H1 (cell line): Measurements from ENCODE around the gene PCGF6. TPM values are rescaled to one million over a fixed set of nuclear protein-coding genes. Genes with fewer than 3 reads are reported as not detected.
A peak's percentile ranks its signal among the peaks of the same experiment; 100 is the strongest.

ENCODE experiments used
- CTCF ChIA-PET: fragments of 300-600 bp; sonication (Branson Sonifier 250); formaldehyde crosslinking; loops from one replicate; lab custom pipeline; 2021; ENCODE audit not compliant: partially characterized antibody; lab: Charles Lee
- POLR2A ChIA-PET: fragments of 300-600 bp; sonication (Branson Sonifier 250); formaldehyde crosslinking; loops from one replicate; lab custom pipeline; 2021; ENCODE audit warnings: inconsistent platforms; ENCODE audit not compliant: partially characterized antibody; lab: Charles Lee
- DNase-seq, 2 experiments: peaks; one replicate each; pipeline versions ENCODE4 v3.0.0 to v3.0.0-alpha.2; 2010 to 2022; ENCODE audit warnings: low spot score in 2 of 2, low read depth in 1 of 2, mixed read lengths in 1 of 2
- FAIRE-seq: peaks from 2 replicates; lab custom pipeline; 2011; peaks lifted over from hg19 to GRCh38; lab: Jason Lieb, UNC
- H2AFZ ChIP-seq: 2 replicates; pipeline ENCODE4 v1.8.1; 2012; ENCODE audit warnings: low read length, inconsistent platforms
- H2AK5ac ChIP-seq: 2 replicates; pipeline ENCODE4 v1.6.1; 2013; ENCODE audit warnings: low read depth, low read length
- H2BK120ac ChIP-seq: replicated peaks from 2 replicates; pipeline ENCODE3; 2013; ENCODE audit warnings: low read depth, low read length, inconsistent platforms
- H2BK12ac ChIP-seq: 2 replicates; pipeline ENCODE4 v1.6.1; 2013; ENCODE audit warnings: low read depth, low read length
- H2BK15ac ChIP-seq: 2 replicates; pipeline ENCODE4 v1.6.1; 2013; ENCODE audit warnings: low read length
- H2BK20ac ChIP-seq: 2 replicates; pipeline ENCODE4 v1.6.1; 2013; ENCODE audit warnings: low read length
- H2BK5ac ChIP-seq: 2 replicates; pipeline ENCODE4 v1.6.1; 2013; ENCODE audit warnings: low read depth, low read length
- H3K14ac ChIP-seq: 2 replicates; pipeline ENCODE4 v1.6.1; 2013; ENCODE audit warnings: inconsistent platforms; ENCODE audit not compliant: insufficient read length
- H3K18ac ChIP-seq: 2 replicates; pipeline ENCODE4 v1.6.1; 2013; ENCODE audit warnings: low read length; ENCODE audit errors: extremely low read depth
- H3K23ac ChIP-seq: 2 replicates; pipeline ENCODE4 v1.6.1; 2013; ENCODE audit warnings: inconsistent platforms; ENCODE audit not compliant: insufficient read length
- H3K23me2 ChIP-seq: 2 replicates; pipeline ENCODE4 v1.6.1; 2013; ENCODE audit warnings: low read depth, low read length
- H3K27ac ChIP-seq: 2 replicates; pipeline ENCODE4 v1.6.1; 2011; ENCODE audit warnings: low read depth, low read length, inconsistent platforms
- H3K27me3 ChIP-seq, 4 experiments: replicated peaks in 1 of 4; 1 replicate in 1 of 4; 2 replicates in 3 of 4; pipeline versions ENCODE4 v1.6.1 to v1.8.1; 2011 to 2013; ENCODE audit warnings: low read length in 3 of 4, mild to moderate bottlenecking in 3 of 4, inconsistent platforms in 2 of 4, mixed read lengths in 2 of 4, moderate library complexity in 1 of 4; ENCODE audit not compliant: control insufficient read depth in 3 of 4, insufficient read depth in 3 of 4; ENCODE audit errors: extremely low read depth in 1 of 4
- H3K36me3 ChIP-seq, 4 experiments: 2 replicates each; pipeline versions ENCODE4 v1.6.1 to v1.8.1; 2011 to 2013; ENCODE audit warnings: mild to moderate bottlenecking in 4 of 4, low read length in 3 of 4, moderate library complexity in 2 of 4, control low read depth in 1 of 4, inconsistent platforms in 1 of 4; ENCODE audit not compliant: insufficient read depth in 4 of 4, control insufficient read depth in 2 of 4
- H3K4ac ChIP-seq: replicated peaks from 2 replicates; pipeline ENCODE3; 2013; ENCODE audit warnings: low read length, low read depth, mixed read lengths, inconsistent platforms; ENCODE audit not compliant: insufficient read length
- H3K4me1 ChIP-seq, 4 experiments: replicated peaks in 1 of 4; 1 replicate in 1 of 4; 2 replicates in 3 of 4; pipeline versions ENCODE4 v1.6.1 to v1.8.1; 2011 to 2013; ENCODE audit warnings: low read length in 3 of 4, inconsistent platforms in 2 of 4, mixed read lengths in 1 of 4; ENCODE audit not compliant: insufficient read depth in 4 of 4, control insufficient read depth in 3 of 4
- H3K4me2 ChIP-seq, 2 experiments: 2 replicates each; pipeline versions ENCODE4 v1.6.1 to v1.8.1; 2011 to 2013; ENCODE audit warnings: low read depth in 2 of 2, low read length in 2 of 2, control low read depth in 1 of 2, inconsistent platforms in 1 of 2, mild to moderate bottlenecking in 1 of 2; ENCODE audit not compliant: insufficient read depth in 1 of 2
- H3K4me3 ChIP-seq, 4 experiments: fragments of 200-600, 300-600 bp in 1 of 4; sonication (generic), shearing (Covaris generic), sonication (Bioruptor Twin) in 1 of 4; 2 replicates each; pipeline versions ENCODE4 v1.5.1 to v1.8.1; 2011 to 2016; ENCODE audit warnings: low read length in 4 of 4, low read depth in 3 of 4, control low read depth in 2 of 4, inconsistent platforms in 2 of 4, mild to moderate bottlenecking in 2 of 4, mixed read lengths in 1 of 4, moderate library complexity in 1 of 4; ENCODE audit not compliant: insufficient read depth in 2 of 4; ENCODE audit errors: extremely low read depth in 1 of 4
- H3K56ac ChIP-seq: replicated peaks from 2 replicates; pipeline ENCODE3; 2013; ENCODE audit warnings: low read depth, mild to moderate bottlenecking, mixed read lengths, low read length, inconsistent platforms; ENCODE audit not compliant: insufficient read length
- H3K79me1 ChIP-seq: 2 replicates; pipeline ENCODE4 v1.6.1; 2013; ENCODE audit warnings: low read depth, low read length, control low read depth
- H3K79me2 ChIP-seq, 2 experiments: 2 replicates each; pipeline versions ENCODE4 v1.6.1 to v1.8.1; 2012 to 2013; ENCODE audit warnings: low read length in 2 of 2, mild to moderate bottlenecking in 2 of 2, inconsistent platforms in 1 of 2; ENCODE audit not compliant: insufficient read depth in 2 of 2, control insufficient read depth in 1 of 2
- H3K9ac ChIP-seq, 4 experiments: replicated peaks in 1 of 4; 1 replicate in 1 of 4; 2 replicates in 3 of 4; pipeline versions ENCODE4 v1.6.1 to v1.8.1; 2011 to 2013; ENCODE audit warnings: low read depth in 3 of 4, low read length in 3 of 4, control low read depth in 2 of 4, mild to moderate bottlenecking in 2 of 4, moderate library complexity in 2 of 4, inconsistent platforms in 1 of 4; ENCODE audit errors: extremely low read depth in 1 of 4
- H3K9me3 ChIP-seq, 2 experiments: 2 replicates each; pipeline versions ENCODE4 v1.6.1 to v1.8.1; 2012 to 2013; ENCODE audit warnings: mild to moderate bottlenecking in 2 of 2, moderate library complexity in 2 of 2, control low read depth in 1 of 2, inconsistent platforms in 1 of 2, low read depth in 1 of 2, low read length in 1 of 2, mixed read lengths in 1 of 2; ENCODE audit not compliant: insufficient read depth in 2 of 2
- H4K20me1 ChIP-seq, 2 experiments: replicated peaks in 1 of 2; 2 replicates each; pipeline versions ENCODE3 to v1.8.1; 2011 to 2013; ENCODE audit warnings: inconsistent platforms in 2 of 2, low read length in 2 of 2, mild to moderate bottlenecking in 1 of 2; ENCODE audit not compliant: insufficient read depth in 2 of 2, control insufficient read depth in 1 of 2
- H4K5ac ChIP-seq: 2 replicates; pipeline ENCODE4 v1.6.1; 2013; ENCODE audit warnings: low read length, low read depth, mixed read lengths, inconsistent platforms; ENCODE audit not compliant: insufficient read length
- H4K8ac ChIP-seq: 2 replicates; pipeline ENCODE4 v1.8.0; 2013; ENCODE audit warnings: mild to moderate bottlenecking, moderate library complexity, low read length, inconsistent platforms; ENCODE audit not compliant: insufficient read depth; ENCODE audit errors: extremely low read depth
- H4K91ac ChIP-seq: replicated peaks from 2 replicates; pipeline ENCODE3; 2013; ENCODE audit warnings: low read length, mixed read lengths, inconsistent platforms; ENCODE audit not compliant: insufficient read length
- CTBP2 ChIP-seq: IDR thresholded peaks from 2 replicates; pipeline ENCODE4 v1.7.0; 2011; ENCODE audit warnings: borderline replicate concordance, mild to moderate bottlenecking, moderate library complexity, mixed read lengths, low read length; ENCODE audit not compliant: insufficient read depth, insufficient read length
- USF2 ChIP-seq: IDR thresholded peaks from 2 replicates; pipeline ENCODE4 v1.6.1; 2011; ENCODE audit warnings: low read length, improper control_type of control experiment
- WGBS, 2 experiments: shearing (Covaris generic) in 1 of 2; methylation state at CpG; one replicate each; pipeline versions ENCODE4 v1.1.6 to v1.1.7; 2013 to 2015; ENCODE audit warnings: low lambda C conversion rate in 2 of 2, mixed read lengths in 2 of 2, inconsistent platforms in 1 of 2, low coverage in 1 of 2, missing lambda C conversion rate in 1 of 2; ENCODE audit not compliant: insufficient replicate concordance in 2 of 2, insufficient coverage in 1 of 2, insufficient read length in 1 of 2; ENCODE audit errors: extremely low coverage in 1 of 2, missing lambda C conversion rate in 1 of 2; 5-methylcytosine and 5-hydroxymethylcytosine counted together
- polyA plus RNA-seq, 7 experiments: library from polyadenylated mRNA; depleted of rRNA in 3 of 7; stranded (reverse) in 5 of 7; unstranded in 2 of 7; fragments of >200 nt in 5 of 7; fragments of 200-250 nt in 2 of 7; gene quantifications; 1 replicate in 5 of 7; 2 replicates in 1 of 7; 4 replicates in 1 of 7; pipeline versions ENCODE4 v1.2.1 to v1.2.3, GENCODE V29; 2011 to 2013; ENCODE audit warnings: missing spikeins in 2 of 7, mixed read lengths in 2 of 7
- total RNA-seq: library from RNA; stranded (reverse); fragmentation: NEBNext Ultra II Directional; extraction: Animal tissue kit (Norgen Biotek cat#: 25700); gene quantifications from 2 replicates; pipeline ENCODE4 v1.2.1, GENCODE V29; 2021

The PCGF6 gene
- total and polyA plus RNA-seq, 2 of the 8 experiments (the other 6 are each of a cell fraction or from before 2014, with no cell fraction given) = 6.9 to 18.6 TPM

DNA sequence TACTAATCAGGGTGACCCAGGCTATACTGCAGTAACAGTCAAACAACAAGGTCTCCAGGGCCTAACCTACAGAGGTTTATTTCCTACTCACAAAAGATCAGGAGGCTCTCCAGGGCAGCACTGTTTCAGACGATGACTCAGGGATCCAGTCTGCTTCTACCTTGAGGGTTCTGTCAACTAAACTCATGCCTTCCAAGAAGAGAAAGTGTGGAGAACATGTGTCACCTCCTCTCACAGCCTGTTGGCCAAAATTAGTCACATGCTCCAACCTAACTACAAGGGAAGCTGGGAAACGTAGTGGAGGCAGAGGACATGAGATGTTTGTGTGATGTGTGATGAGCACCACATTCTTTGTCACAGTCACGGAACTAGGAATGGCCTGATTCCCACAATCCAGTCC is 88.7 kb downstream of the PCGF6 start:
- H3K4me1 ChIP-seq = no peaks in the 10 kb centered on the region
- WGBS, 2 experiments = 85% methylated on average over 3 of the region's 3 CpGs; no CpG with 5 or more reads in 1 of the 2 experiments
- H3K9me3 ChIP-seq = peaks cover 7 to 14% of the 10 kb centered on the region in 2 experiments; a peak in 3 of 4 replicates
- no peak overlapping the region for H3K27ac ChIP-seq
- H3K4me3 ChIP-seq = no peak overlapping the region
- H3K56ac ChIP-seq = no peak overlapping the region
- H2BK15ac ChIP-seq = no peak overlapping the region
- H3K23me2 ChIP-seq = no peaks in the 10 kb centered on the region
- H3K36me3 ChIP-seq = no peaks in the 10 kb centered on the region
- no peak for DNase-seq
- ChIA-PET POLR2A (no interaction called here), CTCF (interaction anchor here (0.6 kb wide), 1 partner anchor 388 kb away, joined by 3 read pairs; no protein-coding TSS in a partner anchor)
- no peak overlapping the region for H4K8ac ChIP-seq
- peaks cover 0 to 1% (median 0%) of the 10 kb centered on the region in 4 experiments; a peak in 1 of 7 replicates for H3K27me3 ChIP-seq
- H3K14ac ChIP-seq = no peak overlapping the region
- no peaks in the 10 kb centered on the region for H4K20me1 ChIP-seq
- no peak overlapping the region for H3K4me2 ChIP-seq
- peak; percentile 36; the same call in 1 of the 2 replicates for TF ChIP-seq USF2
- no peak for TF ChIP-seq CTBP2
- TF ChIP-seq, all 59 proteins: peak for 1
- Histone ChIP-seq H2BK12ac (no peak overlapping the region), H2BK5ac (no peak overlapping the region), H2BK20ac (no peak overlapping the region), H2BK120ac (no peak overlapping the region), H3K18ac (no peak overlapping the region), H3K79me1 (no peaks in the 10 kb centered on the region), H4K91ac (no peak overlapping the region), H2AFZ (no peak overlapping the region), H3K23ac (no peak overlapping the region), H3K79me2 (no peaks in the 10 kb centered on the region), H3K4ac (no peak overlapping the region), H3K9ac (no peak overlapping the region), H4K5ac (no peak overlapping the region), H2AK5ac (peak overlapping the region; percentile 77; the same call in 1 of the 2 replicates)
- FAIRE-seq = no peak
